Eye (tissue), 1 donor: ENCODE measurements around the gene CPN2.

Experiments used
- DNase-seq: peaks from one replicate; pipeline ENCODE4 v3.0.0-alpha.2; 2015

The CPN2 gene

DNA sequence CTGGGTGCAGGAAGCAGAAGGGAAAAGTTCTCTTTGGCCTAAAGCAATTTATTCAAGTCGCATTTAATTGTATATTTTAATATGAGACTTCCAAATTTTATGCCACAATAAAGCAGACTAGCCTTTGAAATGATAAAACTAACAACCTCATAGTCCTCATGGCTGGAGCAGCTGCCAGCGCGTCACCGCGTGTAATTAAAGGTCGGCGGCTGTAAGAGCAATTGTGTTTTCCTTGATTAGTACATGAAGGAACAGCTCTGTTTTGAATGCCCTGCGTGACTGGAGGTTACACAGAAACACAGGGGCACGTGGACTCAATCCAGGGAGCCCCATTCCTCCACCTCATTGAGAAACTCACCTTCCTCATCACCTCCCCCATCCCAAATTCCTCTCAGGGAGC lies 28.5 kb upstream of the CPN2 start:
- DNase-seq: peak; percentile 29

DNA sequence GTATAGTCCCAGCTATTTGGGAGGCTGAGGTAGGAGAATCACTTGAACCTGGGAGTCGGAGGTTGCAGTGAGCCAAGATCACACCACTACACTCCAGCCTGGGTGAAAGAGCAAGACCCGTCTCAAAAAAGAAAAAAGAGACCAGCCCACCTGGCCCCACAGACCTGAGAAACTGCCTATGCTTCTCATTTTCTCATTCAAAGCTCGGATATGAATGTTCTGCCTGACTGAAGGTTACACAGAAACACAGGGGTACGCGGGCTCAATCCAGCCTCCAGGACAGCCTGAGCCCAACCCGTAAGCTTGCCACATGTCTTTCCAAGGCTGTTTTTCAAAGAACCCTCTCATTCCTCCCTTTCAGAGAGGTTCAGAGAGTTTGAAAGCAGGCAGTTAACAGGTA lies 28.1 kb upstream of the CPN2 start:
- no peak for DNase-seq

DNA sequence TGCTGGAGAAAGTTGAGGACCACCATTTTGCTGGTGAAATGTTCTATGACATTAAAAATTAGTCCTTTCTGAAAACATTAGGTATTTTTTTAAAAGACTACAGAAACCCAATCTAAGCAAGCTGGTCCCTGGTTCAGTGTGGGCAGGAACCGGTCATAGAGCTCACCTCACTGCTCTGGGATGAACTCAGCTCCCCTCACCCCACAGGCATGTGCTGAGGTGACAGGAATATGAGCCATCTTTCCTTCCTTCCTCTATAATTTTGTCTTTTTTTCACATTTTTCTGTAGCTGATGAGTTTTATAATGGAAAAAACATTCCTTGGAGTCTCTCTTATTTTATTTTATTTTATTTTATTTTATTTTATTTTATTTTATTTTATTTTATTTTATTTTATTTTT lies 26.6 kb upstream of the CPN2 start:
- DNase-seq: no peak

DNA sequence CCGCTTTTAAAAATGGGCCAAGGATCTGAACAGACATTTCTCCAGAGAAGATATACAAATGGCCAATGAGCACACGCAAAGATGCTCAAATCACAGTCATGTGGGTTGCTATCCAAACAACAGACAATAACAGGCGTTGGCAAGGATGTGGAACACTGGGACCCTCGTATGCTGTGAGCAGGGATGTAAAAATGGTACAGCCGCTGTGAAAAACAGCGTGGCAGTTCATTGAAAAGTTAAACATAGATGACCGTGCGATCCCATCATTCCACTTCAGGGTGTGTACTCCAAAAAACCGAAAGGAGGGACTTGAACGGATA lies 25.1 kb upstream of the CPN2 start:
- no peak for DNase-seq

DNA sequence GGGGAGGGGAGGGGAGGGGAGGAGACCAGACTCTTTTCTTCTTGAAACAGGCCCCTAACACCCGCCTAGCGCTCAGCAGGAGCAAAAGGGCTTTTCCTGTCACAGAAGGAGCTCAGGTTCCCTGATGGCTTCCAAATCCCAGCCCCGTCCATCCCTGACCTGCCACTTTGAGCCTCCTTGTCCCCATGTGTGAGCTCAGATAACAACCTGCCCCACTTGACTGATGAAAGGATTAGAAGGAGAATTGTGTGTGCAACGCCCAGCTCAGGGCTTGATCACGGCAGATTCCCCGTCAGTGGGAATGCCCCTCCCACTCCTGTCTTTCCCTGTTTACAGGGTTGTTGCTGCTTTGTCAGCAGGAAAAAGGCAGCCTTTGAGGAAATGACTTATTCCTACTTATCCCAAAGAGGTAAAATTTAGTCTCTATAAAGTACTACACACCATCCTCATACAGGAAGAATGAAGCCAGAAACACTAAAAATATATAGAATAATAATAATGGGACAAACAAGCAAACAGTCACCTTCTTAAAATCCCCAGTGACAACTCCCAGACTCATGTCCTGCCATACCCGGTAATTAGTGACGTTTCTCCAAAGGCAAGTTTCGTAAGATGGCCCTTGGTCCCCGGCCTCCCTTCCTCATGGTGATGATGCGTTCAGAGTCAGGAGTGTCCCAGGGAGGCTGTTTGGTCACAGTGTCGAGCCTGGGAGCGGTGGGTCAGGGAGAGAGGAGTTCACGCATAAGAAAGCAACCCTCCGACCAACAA lies 24.5 kb upstream of the CPN2 start:
- DNase-seq: peak; percentile 34

DNA sequence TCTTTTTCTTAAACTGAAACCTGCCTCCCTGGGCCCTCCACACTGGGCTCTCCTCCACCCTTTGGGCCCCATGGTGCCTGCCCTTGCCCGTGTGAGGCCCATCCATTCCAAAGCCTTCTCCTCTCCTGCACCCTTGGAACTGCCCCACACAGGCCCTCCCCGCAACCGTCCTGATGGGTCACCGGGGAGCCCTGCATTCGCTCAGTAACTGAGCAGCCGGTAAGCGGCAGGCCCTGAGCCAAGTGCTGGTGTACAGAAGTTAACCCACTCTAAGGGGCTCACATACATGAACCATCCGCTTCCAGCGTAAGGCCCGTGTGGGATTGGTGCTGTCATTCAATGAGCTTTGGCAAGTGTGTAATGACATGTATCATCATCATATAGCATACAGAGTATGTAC lies 23.8 kb upstream of the CPN2 start:
- no peak for DNase-seq

DNA sequence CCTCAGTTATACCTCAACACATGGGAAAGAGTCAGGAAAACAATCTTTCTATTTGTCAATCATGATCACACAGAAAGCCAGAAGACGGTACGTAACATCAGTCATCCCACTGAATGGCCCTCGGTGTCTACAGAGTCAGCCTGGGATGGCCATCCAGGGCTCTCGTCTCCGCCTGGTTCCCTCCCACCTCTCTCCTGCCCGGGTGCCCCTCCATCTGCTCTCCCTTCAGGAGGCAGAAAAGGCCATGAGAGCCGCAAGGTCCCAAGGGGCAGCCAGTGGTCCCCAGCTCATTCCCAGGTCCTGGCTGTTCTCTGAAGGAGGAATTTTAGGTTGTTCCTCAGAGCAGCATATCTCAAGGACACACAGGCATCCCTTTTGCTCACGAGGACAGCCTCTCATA lies 22.8 kb upstream of the CPN2 start:
- DNase-seq: no peak

DNA sequence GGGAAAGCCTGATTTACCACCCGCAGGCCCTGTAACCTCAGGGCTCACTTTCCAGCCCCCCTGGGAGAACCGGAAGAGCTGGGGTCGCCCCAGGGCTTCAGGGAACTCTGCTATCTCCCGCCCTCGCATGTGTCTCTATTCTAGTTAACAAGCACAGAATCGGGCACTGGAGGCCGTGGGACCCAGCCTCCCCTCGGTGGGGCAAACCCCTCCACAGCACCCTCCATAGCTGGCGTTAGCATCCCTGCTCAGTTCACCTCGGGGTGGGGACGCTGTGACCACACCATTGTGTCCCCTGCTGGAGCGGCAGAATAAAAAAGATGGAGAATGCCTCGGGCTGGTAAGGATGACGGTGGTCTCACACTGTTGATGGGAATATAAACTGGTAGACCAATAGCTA lies 21.9 kb upstream of the CPN2 start:
- DNase-seq: no peak

DNA sequence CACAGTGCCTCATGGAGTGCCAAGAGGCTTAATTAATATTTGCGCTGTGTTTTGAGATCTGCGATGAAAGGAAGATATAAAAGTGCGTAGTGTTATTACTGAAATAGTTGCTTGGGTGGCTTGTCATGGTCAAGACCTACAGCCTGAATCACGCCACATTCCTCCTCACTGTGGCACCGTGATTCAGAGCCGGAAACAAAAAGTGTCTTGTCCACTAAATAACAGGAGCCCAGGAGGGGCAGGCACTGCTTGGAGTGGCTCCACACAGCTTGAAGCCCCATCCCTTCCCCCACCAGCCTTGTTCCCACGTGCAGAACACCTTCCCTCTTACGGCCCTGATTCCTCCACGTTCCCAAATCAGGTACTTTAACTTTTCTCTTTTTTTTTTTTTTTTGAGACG lies 19.6 kb upstream of the CPN2 start:
- no peak for DNase-seq

DNA sequence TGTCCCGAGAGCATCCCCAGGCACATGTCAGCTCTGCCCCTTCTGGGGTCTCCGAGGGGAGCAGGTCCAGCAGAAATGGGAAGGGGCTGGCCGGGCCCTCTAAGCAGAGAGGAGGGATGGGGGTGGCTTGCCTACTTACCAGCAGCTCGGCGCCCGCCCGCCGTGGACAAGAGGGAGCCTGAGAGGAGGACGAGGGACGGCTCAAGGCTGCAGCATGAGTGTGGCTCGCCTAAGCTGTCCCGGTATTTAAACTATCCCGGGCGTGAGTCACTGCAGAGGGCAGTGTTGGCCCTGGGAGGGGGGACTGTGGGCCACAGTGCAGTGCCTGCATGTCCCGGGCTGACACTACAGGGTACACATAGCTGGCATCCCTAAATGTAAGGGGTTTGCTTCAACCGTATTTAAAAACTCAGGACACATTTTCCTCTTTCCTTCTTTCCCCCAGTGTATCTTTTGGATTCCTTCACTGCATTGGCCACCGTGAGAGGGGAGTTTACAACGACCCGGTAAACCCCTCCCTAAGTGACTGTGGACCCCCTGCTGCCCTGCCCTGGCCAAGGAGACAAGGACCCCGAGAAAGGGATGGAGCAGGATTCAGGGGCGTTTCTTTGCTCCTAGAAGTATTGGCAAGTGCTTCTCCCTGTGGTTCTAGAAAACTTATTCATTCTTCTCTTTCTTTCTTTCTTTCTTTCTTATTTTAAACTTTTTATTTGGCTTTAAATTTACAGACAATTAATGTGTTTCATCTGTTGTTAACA lies 18.6 kb upstream of the CPN2 start, which contains the start of gene LRRC15:
Gene LRRC15 (minus strand): TSS at position 222 of the 758 bp plus-strand sequence. CDS start 8,700 bp downstream, outside the sequence.
- DNase-seq: peak; percentile 34

DNA sequence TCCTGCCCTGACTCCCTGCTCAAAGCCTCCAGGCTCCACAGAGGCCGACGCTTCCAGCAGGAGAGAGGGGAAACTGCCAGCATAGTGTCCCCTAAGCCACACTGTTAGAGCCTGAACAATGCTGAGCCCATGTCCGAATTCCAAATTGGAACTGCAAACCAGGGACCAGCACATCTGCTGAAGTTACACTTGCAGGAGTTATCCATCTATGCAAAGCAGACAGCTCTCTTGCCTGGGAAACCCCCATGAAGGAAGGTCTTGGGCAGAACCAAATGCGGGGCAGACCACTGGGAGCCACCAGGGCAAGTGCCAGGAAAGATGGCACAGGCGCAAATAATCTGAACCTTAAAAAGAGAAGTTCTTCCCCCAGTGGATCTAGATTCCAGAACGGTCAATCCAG lies 17.8 kb upstream of the CPN2 start:
- DNase-seq: no peak

DNA sequence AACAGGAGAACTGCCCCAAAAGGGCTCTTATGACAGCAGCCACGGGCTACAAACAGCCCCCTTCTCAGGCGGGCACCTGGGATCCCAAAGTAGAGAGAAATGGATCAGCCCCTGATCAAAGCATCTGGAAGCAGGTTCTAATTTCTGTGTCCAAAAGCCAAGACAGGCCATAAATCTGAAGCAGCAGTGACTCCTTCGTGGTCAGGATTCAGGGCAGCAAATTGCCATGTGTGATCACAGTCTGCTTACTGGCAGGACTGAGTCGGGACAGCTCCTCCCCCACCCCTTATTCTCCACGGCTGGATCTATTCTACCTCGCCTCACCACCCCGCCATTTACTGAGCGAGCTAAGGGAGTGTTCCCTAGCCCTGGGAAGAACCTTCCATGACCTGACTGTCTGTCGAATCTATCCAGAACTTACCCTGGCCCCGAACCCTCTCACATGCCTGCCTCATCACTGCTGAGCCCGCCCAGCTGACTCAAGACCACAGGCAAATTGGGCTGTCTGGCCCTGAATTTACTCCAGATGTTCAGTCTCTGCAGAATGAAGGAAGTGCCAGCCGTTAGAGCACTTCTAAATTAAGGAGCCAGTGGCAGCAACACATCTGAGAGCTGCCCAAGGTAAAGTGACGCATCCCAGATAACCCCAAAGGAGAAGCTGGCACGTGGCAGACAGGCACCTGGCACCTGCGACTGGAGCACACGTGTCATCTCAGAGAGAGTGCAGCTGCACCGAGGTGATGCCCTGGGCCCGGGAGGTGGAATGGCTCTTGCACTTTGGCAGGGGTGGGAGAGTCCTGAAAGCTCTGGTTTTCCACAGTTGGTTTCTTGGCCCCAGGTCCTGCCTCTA lies 17.1 kb upstream of the CPN2 start:
- DNase-seq: peak; percentile 50

DNA sequence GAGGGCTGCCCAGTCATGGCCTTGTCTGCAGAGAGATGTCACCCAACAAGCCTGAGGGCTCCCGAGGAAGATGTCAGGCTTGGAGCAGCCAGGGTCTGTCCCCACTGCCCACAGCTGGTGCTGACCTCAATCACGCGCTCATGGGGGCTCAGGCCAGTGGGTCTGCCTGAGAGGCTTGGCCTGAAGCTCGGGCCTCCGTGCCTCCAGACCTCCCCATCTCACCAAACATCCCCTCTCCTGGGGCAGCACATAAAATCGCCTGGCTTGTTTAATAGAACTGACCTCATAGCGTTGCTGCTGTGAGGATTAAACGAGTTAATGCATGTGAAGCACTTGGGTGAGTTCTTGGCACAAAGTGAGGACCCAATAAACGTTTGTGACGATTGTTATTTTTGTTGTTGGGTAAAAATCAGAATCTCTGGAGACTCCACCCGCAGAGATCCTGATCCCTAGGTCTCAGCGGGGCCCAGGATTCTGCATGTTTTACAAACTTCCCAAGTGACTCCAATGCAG lies 14.9 kb upstream of the CPN2 start:
- no peak for DNase-seq

DNA sequence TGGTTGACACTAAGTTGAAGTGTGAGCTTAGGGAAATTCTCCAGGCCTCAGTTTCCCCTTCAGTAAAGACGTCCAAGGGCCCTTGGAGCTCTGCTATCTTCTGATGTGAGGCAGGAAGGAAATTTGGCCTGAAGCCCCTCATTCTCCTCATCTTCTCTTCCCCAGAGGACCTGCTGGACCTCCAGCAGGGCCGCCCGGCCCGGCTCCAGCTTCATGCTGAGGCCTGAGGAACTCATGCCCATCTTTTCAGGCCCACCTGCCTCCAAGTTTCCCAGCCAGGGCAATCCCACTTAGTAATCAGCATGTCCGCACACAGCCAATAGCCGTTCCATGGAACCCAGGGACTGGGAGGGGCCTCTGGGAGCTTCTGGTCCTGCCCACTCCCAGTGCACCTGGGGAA lies 14.4 kb upstream of the CPN2 start:
- DNase-seq: no peak

DNA sequence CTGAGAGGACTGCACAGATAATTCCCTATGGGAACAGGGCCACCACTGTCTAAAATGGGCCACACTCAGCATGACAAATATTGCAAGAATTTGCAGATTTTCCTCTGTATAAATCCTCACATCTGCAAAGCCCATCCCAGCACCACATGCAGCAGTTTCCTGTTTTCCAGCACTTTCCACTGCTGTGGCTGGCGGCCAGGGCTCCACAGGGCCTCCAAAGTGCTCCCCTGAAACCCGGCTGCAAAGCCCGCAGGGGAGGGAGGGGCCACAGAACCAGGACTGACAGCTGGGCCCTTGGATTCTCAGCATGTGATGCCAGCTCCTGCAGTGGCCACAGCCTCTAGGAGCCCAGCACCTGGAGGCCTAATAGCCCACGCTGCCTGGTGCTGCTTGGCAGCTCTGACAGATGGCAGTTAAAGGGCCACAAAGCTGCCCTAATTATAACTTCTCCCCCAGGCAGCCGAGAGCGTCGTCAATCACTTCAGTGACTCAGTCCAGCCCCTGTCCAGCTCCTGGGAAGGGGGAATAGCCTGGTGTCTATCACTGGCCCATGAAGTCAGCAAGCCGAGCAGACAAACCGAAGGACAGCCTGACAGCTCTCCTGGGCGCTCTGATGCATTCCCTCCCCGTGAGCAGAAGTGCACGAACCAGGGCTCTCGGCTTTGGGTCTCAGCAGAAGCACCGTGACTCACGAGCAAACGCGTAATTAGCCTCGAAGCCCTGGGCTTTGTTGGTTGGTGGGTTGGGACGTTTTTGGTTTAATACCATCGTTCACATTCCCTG lies 13.7 kb upstream of the CPN2 start:
- DNase-seq: peak; percentile 63

DNA sequence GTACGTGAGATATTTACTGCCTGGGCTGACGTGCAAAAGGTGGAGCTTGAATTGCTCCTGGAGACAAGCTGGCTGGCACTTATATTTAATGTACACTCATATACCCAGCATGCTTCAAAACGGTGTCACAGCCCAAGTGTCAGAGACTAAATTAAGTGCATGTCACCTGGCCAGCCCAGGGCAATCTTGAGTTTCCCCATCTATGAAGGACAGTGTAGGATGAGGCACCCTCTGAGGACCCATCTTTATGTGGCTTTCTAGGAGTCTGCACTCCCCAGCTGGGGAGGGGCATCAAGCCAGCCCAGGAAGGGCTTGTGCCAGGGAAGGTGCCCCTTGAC lies 13.2 kb upstream of the CPN2 start:
- no peak for DNase-seq

DNA sequence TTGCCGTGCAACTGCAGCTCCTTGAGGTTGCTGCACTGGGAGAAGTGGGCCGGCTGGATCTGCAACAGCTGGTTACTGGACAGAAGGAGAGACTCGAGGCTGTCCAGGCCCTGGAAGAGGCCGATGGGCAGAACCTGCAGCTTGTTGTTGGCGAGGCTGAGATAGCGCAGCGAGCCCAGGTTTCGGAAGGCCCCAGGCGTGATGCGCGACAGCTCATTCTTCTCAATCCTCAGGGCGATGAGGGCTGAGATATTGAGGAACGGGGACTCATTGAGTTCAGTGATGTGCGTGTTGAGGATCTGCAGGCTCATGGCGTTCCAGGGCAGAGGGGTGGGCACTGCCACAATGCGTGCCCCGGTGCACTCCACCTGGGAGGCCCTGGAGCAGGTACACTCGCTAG lies 9.4 kb upstream of the CPN2 start:
- no peak for DNase-seq

DNA sequence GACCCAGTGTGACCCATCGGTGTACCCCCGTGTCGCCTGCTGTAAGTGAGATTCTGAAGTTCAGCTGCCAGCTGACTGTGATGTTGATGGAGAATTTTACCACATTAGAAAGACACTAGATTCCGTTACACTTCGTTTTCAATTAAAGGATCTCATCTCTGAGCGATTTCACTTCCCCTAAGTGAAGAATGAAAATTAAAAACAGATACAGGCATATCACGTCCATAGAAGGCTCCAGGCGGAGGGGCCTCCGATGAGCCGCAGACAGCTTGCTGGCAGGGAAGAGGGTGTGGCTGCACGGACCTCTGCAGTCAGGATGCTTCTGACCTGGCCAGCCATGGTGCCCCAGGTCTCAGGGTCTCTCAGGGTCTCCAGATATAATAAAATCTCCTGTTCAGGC lies 6.6 kb upstream of the CPN2 start:
- DNase-seq: no peak

DNA sequence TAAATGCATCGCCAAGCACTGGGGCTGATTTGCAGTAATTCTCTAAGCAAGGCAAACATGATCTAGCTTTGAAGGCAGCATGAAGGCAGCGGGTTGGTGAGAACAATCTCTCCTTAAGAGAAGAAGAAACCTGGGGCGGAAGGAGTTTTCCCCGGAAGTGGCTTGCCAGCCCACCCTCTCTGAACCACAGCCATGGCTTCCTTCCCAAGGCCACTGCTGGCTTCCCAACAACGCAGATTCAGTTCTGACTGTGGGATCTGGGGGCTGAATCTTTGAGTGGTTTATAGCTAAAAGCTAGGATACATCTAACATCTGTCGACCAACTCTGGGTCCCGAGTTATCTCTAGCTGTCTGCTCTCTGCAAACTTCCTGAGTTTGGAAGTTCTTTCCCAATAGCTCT lies 4.3 kb upstream of the CPN2 start:
- DNase-seq: no peak

DNA sequence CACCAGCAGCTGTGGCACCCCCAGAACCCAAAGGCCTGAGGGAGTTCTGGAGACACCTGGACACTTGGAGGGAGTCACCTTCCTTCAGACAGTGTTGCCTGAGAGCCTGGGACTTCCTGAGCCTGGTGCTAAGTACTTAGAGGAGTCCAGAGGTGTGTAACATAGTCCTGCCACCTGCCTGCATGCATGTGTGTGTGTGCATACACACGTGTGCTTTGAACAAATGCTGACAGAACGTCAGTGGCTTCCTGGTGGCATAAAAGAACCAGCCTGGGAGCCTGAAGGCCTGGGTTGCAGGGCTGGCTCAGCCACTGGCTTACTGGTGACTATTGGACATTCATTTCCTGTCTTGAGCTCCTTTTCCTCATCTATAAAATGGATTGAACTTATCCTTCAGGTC lies 3.2 kb upstream of the CPN2 start:
- no peak for DNase-seq

DNA sequence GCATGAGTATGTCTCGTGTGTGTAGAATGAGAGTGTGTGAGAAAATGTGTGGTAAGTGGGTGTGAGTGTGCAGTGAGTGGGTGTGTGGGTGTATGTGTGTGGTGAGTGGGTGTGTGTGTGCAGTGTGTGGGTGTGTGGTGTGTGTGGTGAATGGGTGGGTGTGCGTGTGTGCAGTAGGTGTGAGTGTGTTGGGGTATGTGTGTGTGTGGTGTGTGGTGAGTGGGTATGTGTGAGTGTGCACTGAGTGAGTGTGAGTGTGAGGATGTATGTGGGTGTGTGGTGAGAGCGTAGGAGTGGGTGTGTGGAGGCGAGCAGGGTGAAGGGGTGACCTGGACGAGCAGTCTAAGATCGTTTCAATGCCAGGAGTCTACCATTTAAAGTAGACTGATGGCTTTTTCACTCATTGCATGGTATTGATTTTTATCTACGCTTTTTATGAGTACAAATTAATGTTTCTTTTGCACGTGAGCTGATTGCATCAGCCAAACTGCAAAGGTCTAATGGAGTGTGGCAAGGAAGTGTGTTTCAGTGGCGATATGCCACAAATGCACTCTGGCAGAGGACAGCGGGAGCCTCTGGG lies 1.6 kb upstream of the CPN2 start:
- DNase-seq: no peak

DNA sequence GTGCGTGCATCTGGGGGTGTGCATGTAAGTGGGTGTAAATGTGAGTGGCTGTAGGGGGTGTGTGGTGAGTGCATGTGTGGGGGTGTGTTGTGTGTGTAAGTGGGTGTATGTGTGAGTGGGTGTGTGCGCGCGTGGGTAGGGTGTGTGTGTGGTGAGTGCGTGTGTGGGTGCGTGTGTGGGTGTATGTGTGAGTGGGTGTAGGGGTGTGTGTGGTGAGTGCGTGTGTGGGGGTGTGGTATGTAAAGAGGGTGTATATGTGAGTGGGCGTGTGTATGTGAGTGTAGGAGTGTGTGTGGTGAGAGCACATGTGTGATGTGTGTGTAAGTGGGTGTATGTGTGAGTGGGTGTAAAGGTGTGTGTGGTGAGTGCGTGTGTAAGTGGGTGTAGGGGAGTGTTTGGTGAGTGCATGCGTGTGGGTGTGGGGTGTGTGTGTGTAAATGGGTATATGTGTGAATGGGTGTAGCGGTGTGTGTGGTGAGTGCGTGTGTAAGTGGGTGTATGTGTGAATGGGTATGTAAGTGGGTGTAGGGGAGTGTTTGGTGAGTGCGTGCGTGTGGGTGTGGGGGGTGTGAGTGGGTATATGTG lies 916 bp upstream of the CPN2 start:
- DNase-seq: no peak
